Right atrium auricular region (tissue), 2 donors: ENCODE data around the gene EGLN3. TPM values are rescaled to one million over a fixed set of nuclear protein-coding genes. Genes with fewer than 3 reads are reported as not detected.
A peak's percentile ranks its signal among the peaks of the same experiment; 100 is the strongest.

Experiments
- DNase-seq: peaks from one replicate; pipeline ENCODE4 v3.0.0-alpha.2; 2019; ENCODE audit warnings: low spot score
- H3K27ac ChIP-seq, 2 donors: fragments of 200-600 bp; sonication (generic); 1 replicate in 1 of 2; 2 replicates in 1 of 2; pipeline ENCODE4 v1.5.1; 2016 to 2019
- H3K27me3 ChIP-seq, 2 donors: fragments of 200-600 bp; sonication (generic); one replicate each; pipeline versions ENCODE4 v1.5.1 to v1.6.0; 2017 to 2019
- H3K36me3 ChIP-seq: fragments of 200-600 bp; sonication (generic); one replicate; pipeline ENCODE4 v1.5.1; 2016
- H3K4me1 ChIP-seq, 2 donors: fragments of 200-600 bp; sonication (generic); one replicate each; pipeline versions ENCODE4 v1.5.1 to v1.6.0; 2017 to 2019
- H3K4me3 ChIP-seq, 2 donors: fragments of 200-600 bp; sonication (generic); 1 replicate in 1 of 2; 2 replicates in 1 of 2; pipeline ENCODE4 v1.5.1; 2017 to 2019; ENCODE audit warnings: mild to moderate bottlenecking in 1 of 2, moderate library complexity in 1 of 2
- H3K9me3 ChIP-seq, 2 donors: fragments of 200-600 bp; sonication (generic); one replicate each; pipeline ENCODE4 v1.5.1; 2019
- total RNA-seq, 2 donors: library from RNA; depleted of rRNA; stranded (reverse); fragments of >200 nt; gene quantifications; one replicate each; pipeline ENCODE4 v1.1.0, GENCODE V29; 2016
- TF ChIP-seq, protein P1 (sequence below), 2 donors: fragments of 200-600 bp; sonication (generic); IDR thresholded peaks; one replicate each; pipeline ENCODE4 v1.5.1; 2019; ENCODE audit warnings: antibody characterized with exemption in 2 of 2

The EGLN3 gene
- total RNA-seq, 2 donors from 2014 or later: 35.5 to 122 TPM

DNA sequence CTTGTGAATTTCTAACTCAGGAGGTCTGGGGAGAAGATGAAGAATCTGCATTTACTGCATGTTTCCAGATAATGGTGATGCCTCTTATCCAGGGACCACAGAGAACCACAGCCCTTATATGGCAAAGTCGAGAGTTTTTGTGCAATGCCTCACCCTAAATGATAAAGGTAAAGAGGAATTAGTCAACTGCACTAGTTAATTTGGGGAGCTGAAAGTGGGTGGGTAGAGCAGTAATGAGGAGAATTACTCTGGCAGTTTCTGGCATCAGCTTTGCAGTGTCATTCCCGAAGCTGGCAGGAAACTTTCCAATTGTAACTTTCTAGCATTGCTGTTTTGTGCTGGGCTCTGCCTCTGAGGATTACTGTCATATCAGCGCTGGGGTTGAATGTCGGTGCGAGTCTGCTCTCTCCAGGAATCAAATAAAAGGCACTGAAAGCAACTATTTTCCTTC lies 10.3 kb downstream of the EGLN3 start:
- no peak for DNase-seq
- H3K4me1 ChIP-seq: peaks cover 0 to 55% of the 10 kb centered on the region in 2 donors
- H3K27me3 ChIP-seq: no peaks in the 10 kb centered on the region
- H3K9me3 ChIP-seq: no peaks in the 10 kb centered on the region
- H3K4me3 ChIP-seq: no peak overlapping the region
- TF ChIP-seq, protein P1, sequence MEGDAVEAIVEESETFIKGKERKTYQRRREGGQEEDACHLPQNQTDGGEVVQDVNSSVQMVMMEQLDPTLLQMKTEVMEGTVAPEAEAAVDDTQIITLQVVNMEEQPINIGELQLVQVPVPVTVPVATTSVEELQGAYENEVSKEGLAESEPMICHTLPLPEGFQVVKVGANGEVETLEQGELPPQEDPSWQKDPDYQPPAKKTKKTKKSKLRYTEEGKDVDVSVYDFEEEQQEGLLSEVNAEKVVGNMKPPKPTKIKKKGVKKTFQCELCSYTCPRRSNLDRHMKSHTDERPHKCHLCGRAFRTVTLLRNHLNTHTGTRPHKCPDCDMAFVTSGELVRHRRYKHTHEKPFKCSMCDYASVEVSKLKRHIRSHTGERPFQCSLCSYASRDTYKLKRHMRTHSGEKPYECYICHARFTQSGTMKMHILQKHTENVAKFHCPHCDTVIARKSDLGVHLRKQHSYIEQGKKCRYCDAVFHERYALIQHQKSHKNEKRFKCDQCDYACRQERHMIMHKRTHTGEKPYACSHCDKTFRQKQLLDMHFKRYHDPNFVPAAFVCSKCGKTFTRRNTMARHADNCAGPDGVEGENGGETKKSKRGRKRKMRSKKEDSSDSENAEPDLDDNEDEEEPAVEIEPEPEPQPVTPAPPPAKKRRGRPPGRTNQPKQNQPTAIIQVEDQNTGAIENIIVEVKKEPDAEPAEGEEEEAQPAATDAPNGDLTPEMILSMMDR (IDR thresholded peaks at IDR 0.05): no peak
- H3K27ac ChIP-seq: peak overlapping the region; percentile 82
- H3K36me3 ChIP-seq: no peaks in the 10 kb centered on the region

GRCh38 chr14:33938131-33938949 lies 12.5 kb downstream of the EGLN3 start:
- TF ChIP-seq, protein P1 (IDR thresholded peaks at IDR 0.05): no peak
- Histone ChIP-seq H3K27ac (peak overlapping the region; percentile 82), H3K9me3 (no peaks in the 10 kb centered on the region), H3K27me3 (no peaks in the 10 kb centered on the region), H3K4me3 (peak overlapping the region in 1 of 2 donors; percentile 27), H3K4me1 (peaks cover 0 to 48% of the 10 kb centered on the region in 2 donors), H3K36me3 (no peaks in the 10 kb centered on the region)
- peak; percentile 79 for DNase-seq

DNA sequence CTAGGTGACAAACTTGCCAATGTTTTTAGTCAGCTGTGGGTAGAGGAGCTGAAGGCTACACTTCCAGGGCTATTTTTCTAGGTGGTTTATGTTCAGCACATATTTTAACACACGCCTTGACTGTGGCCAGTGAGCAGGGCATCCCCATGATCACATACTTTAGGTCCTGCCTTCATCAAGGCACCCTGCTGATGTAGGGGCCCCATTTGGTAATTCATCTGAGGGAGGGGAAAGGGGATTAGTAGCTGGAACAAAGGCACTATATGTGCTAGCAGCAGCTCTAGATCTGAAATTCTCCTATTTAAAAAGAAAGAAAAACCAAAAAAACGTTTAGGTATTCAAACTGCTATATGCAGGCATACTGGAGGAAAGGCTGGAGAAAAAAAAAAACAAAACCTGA lies 14.5 kb downstream of the EGLN3 start:
- Histone ChIP-seq H3K4me1 (peaks cover 0 to 55% of the 10 kb centered on the region in 2 donors), H3K9me3 (no peaks in the 10 kb centered on the region), H3K4me3 (no peak overlapping the region), H3K27ac (peak overlapping the region; percentile 82), H3K27me3 (no peaks in the 10 kb centered on the region), H3K36me3 (no peaks in the 10 kb centered on the region)
- DNase-seq: no peak
- TF ChIP-seq, protein P1 (IDR thresholded peaks at IDR 0.05): no peak

- peaks cover 8% of the 10 kb centered on the region for H3K36me3 ChIP-seq
- no peaks in the 10 kb centered on the region for H3K9me3 ChIP-seq
- no peaks in the 10 kb centered on the region for H3K27me3 ChIP-seq
- no peak overlapping the region for H3K4me3 ChIP-seq
- no peak for DNase-seq
- TF ChIP-seq, protein P1 (IDR thresholded peaks at IDR 0.05): no peak
- H3K4me1 ChIP-seq: peaks cover 0 to 55% of the 10 kb centered on the region in 2 donors
- peak overlapping the region in 1 of 2 donors; percentile 30 for H3K27ac ChIP-seq
Observed at GRCh38 chr14:33934938-33935337, 15.9 kb downstream of the EGLN3 start.

GRCh38 chr14:33934043-33934750 lies 16.7 kb downstream of the EGLN3 start:
- H3K27me3 ChIP-seq: no peaks in the 10 kb centered on the region
- no peak for DNase-seq
- no peak overlapping the region for H3K4me3 ChIP-seq
- no peaks in the 10 kb centered on the region for H3K9me3 ChIP-seq
- H3K27ac ChIP-seq: peak overlapping the region; percentile 49 to 68
- peaks cover 15% of the 10 kb centered on the region for H3K36me3 ChIP-seq
- peaks cover 0 to 53% of the 10 kb centered on the region in 2 donors for H3K4me1 ChIP-seq
- TF ChIP-seq, protein P1 (IDR thresholded peaks at IDR 0.05): no peak
